GM12874 (cell line): ENCODE results near the gene TRNP1.

Experiments used
- CTCF ChIP-seq: IDR thresholded peaks from 2 replicates; pipeline ENCODE4 v1.5.1; 2011; ENCODE audit warnings: low read depth, mild to moderate bottlenecking, control low read depth, low read length, moderate library complexity; ENCODE audit not compliant: insufficient read depth

Gene TRNP1

DNA sequence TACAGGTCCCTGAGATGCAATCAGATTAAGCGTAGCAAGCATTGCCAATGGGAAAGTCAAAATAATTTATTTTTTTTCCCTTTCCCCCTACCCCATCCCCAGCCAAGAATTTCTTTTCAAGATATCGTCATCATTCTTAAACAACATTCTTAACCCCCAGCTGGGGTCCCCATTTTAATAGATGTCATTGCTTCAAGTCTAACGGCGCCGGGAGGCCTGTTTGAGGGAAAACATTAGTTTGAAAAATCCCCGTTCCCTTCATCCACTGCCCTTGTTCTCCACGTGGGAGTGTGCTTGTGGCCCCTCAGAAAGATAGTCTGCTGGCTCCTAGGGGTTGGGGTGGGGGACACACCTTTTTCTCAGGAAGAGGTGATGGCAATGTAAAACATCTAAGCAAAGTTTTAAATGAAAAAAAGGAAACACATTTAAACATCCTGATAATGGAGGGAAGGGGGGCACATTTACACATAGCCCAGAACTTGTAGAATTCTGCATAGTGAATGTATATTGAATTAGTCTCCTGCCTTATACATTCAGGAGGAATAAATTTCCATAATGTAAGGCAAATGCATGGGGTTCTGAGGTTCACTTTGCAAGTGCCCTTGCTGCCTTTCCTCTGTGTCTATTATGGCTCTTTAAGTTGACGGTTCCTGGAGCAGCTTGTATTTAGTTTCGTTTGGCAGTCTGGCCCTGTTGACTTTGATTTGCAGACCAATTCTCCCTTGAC is 6.8 kb downstream of the TRNP1 start:
- TF ChIP-seq CTCF, result no peak

- no peak for TF ChIP-seq CTCF
These were observed 7.4 kb downstream of the TRNP1 start for GRCh38 chr1:27000817-27001460.

DNA sequence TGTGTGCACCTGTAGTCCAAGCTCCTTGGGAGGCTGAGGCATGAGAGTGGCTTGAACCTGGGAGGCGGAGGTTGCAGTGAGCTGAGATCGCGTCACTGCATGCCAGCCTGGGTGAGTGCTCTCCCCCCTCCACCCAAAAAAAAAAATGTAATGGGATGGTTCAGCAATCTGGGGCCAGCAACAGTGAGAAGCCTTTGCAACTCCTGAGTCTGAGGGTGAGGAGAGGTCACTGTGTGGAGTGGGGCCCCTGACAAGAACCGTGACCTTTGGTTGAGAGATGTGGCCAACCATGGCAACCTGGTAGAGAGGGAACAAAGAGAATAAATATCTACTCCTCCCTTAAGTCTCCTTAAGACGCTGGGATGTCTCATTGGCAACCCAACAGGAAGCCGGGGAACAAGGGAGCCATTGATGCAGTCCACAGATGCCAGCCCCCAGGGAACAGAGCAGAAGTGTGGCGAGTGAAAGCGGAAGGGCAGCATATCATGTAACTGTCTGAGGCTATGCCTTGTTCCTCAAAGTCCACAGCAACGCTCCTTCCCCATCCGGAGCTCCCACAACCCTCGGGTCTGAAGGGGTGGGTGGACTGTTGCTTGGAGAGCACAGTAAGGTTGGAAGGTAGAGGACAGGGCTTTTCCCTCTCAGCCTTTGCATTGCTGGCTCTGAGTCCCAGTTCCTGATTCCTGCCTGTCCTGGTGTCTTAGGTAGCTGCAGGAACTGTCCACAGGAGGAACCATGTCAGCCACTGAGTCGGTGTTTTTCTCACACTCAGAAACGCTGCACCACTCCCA is 8.3 kb downstream of the TRNP1 start:
- TF ChIP-seq CTCF, result no peak

DNA sequence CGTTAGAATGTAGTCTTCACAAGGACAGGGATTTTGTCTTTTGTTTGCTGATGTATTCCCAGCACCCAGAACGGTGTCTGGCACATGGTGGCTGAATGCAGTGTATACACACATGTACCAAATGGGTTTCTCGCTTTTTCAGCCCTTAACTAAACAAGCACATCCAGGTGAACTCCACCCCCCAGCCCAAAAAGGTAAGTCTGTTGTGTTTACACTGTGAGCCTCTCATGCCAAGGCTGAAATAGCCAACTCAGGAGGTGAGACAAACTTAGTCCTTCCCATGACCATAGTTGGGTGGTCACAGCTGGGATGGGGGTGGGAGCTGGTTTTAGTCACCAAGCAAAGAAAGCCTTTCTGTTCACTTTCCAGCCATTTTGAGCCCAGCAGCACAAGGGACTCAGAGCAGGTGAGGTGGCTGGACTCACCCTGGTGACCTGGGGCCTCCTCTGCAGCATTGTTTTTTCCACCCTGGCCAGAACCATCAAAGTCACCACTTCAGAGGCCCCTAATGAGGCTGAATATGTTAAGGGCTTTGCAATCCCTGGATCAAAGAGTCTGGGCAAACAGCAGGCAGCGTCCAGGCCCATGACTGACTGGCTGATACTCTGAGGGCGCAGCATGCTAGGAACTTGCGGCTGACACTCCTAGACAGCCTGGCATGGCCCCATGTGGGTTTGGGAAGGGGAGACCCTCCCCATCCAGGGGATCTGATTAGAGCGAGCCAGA is 10.4 kb downstream of the TRNP1 start:
- TF ChIP-seq CTCF, result no peak

- TF ChIP-seq CTCF, result no peak
These were observed 11.1 kb downstream of the TRNP1 start for GRCh38 chr1:27004471-27005165.

- no peak for TF ChIP-seq CTCF
These were observed 11.7 kb downstream of the TRNP1 start for GRCh38 chr1:27005166-27005530.
